Stomach (tissue), 9 donors: Measurements from ENCODE around the gene LRFN3. TPM values are rescaled to one million over a fixed set of nuclear protein-coding genes. Genes with fewer than 3 reads are reported as not detected.

Source experiments
- DNase-seq, 2 donors: peaks; one replicate each; pipeline versions ENCODE4 v3.0.0 to v3.0.0-alpha.2; 2013 to 2019
- H3K27ac ChIP-seq, 5 donors: fragments of 200-600 bp in 4 of 5; sonication (generic) in 4 of 5; one replicate each; pipeline ENCODE4 v1.5.1; 2013 to 2019; ENCODE audit warnings: mild to moderate bottlenecking in 1 of 5, moderate library complexity in 1 of 5
- H3K27me3 ChIP-seq, 3 donors: fragments of 200-600 bp; sonication (generic); one replicate each; pipeline ENCODE4 v1.5.1; 2017 to 2019; ENCODE audit warnings: mixed run types in 1 of 3
- H3K36me3 ChIP-seq, 4 donors: fragments of 200-600 bp; sonication (generic); 1 replicate in 3 of 4; 2 replicates in 1 of 4; pipeline ENCODE4 v1.5.1; 2016 to 2019
- H3K4me1 ChIP-seq, 4 donors: fragments of 200-600 bp; sonication (generic); one replicate each; pipeline ENCODE4 v1.5.1; 2016 to 2019
- H3K4me3 ChIP-seq, 4 donors: fragments of 200-600 bp; sonication (generic) in 3 of 4; one replicate each; pipeline ENCODE4 v1.5.1; 2016 to 2019; ENCODE audit warnings: mild to moderate bottlenecking in 1 of 4
- H3K9me3 ChIP-seq, 4 donors: fragments of 200-600 bp; sonication (generic); one replicate each; pipeline ENCODE4 v1.5.1; 2016 to 2019
- CTCF ChIP-seq, 7 experiments: fragments of 450-650 bp in 4 of 7; fragments of 200-600 bp in 3 of 7; sonication (generic) in 3 of 7; IDR thresholded peaks; one replicate each; pipeline ENCODE4 v1.5.1; 2016 to 2019; ENCODE audit warnings: antibody characterized with exemption in 7 of 7, control low read depth in 2 of 7, mild to moderate bottlenecking in 1 of 7
- EP300 ChIP-seq: sonication (generic); formaldehyde crosslinking; IDR thresholded peaks from one replicate; pipeline ENCODE4 v1.6.1; 2017; ENCODE audit warnings: antibody characterized with exemption
- POLR2A ChIP-seq, 4 donors: fragments of 450-650 bp; IDR thresholded peaks; one replicate each; pipeline ENCODE4 v1.6.1; 2016; ENCODE audit warnings: antibody characterized with exemption in 4 of 4, control low read depth in 2 of 4, mild to moderate bottlenecking in 1 of 4, moderate library complexity in 1 of 4
- POLR2AphosphoS5 ChIP-seq, 3 donors: sonication (generic); formaldehyde crosslinking; IDR thresholded peaks; one replicate each; pipeline ENCODE4 v1.6.1; 2016; ENCODE audit warnings: antibody characterized with exemption in 3 of 3
- WGBS, 5 donors: extraction: QIAGEN DNeasy Blood & Tissue Kit in 3 of 5; methylation state at CpG; one replicate each; pipeline versions ENCODE4 v1.1.5 to v1.1.7; 2013 to 2018; 5-methylcytosine and 5-hydroxymethylcytosine counted together
- intact Hi-C: fragments of 100-400 bp; cut with DNase I; formaldehyde crosslinking; loops from one replicate; pipeline ENCODE4 v1.15.1; 2023; ENCODE audit warnings: low total_unique reads
- polyA plus RNA-seq, 3 donors: library from polyadenylated mRNA; stranded (reverse); fragments of 200-250 nt; gene quantifications; one replicate each; pipeline ENCODE4 v1.2.3, GENCODE V29; 2013
- total RNA-seq, 5 donors: library from RNA; depleted of rRNA; stranded (reverse); fragments of >200 nt; gene quantifications; one replicate each; pipeline versions ENCODE4 v1.1.0 to v1.2.3, GENCODE V29; 2014 to 2016
- donor health status: healthy with polysubstance abuse.
- donor health status: Bipolar disorder and iron deficiency.
- donor health status: healthy.

Gene LRFN3
- total and polyA plus RNA-seq, 8 donors, result 0.73 to 48.1 (median 3.5) TPM

GRCh38 chr19:35937345-35938281 lies 1.4 kb downstream of the LRFN3 start:
- TF ChIP-seq EP300, result no peak
- TF ChIP-seq POLR2A (IDR thresholded peaks at IDR 0.05), result no peak
- TF ChIP-seq CTCF (IDR thresholded peaks at IDR 0.05), result no peak
- TF ChIP-seq POLR2AphosphoS5 (IDR thresholded peaks at IDR 0.05), result no peak
- DNase-seq, result no peak
- 40 to 47% (median 42%) methylated on average over 12 to 14 of the region's 14 CpGs for WGBS, 5 donors
- intact Hi-C loops, result no loop called here
- H3K36me3 ChIP-seq, result peaks cover 18 to 41% (median 35%) of the 10 kb centered on the region in 4 donors
- no peaks in the 10 kb centered on the region for H3K9me3 ChIP-seq
- peaks cover 0 to 5% (median 0%) of the 10 kb centered on the region in 3 donors for H3K27me3 ChIP-seq
- peak overlapping the region; percentile 68 to 83 (median 78) for H3K4me3 ChIP-seq
- peaks cover 25 to 45% (median 33%) of the 10 kb centered on the region in 4 donors for H3K4me1 ChIP-seq
- H3K27ac ChIP-seq, result peak overlapping the region in 4 of 5 donors; percentile 84 to 92 (median 88)

- 70 to 82% (median 78%) methylated on average over 13 of the region's 13 CpGs for WGBS, 5 donors
- H3K4me1 ChIP-seq, result peaks cover 25 to 45% (median 33%) of the 10 kb centered on the region in 4 donors
- TF ChIP-seq POLR2A (IDR thresholded peaks at IDR 0.05) (no peak), CTCF (IDR thresholded peaks at IDR 0.05) (no peak), POLR2AphosphoS5 (IDR thresholded peaks at IDR 0.05) (no peak), EP300 (no peak)
- peak overlapping the region in 1 of 5 donors; percentile 92 for H3K27ac ChIP-seq
- peak overlapping the region in 2 of 4 donors; percentile 68 to 82 for H3K4me3 ChIP-seq
- intact Hi-C loops, result no loop called here
- H3K27me3 ChIP-seq, result peaks cover 0 to 5% (median 0%) of the 10 kb centered on the region in 3 donors
- H3K9me3 ChIP-seq, result no peaks in the 10 kb centered on the region
- peaks cover 18 to 47% (median 38%) of the 10 kb centered on the region in 4 donors for H3K36me3 ChIP-seq
- DNase-seq, result no peak
Observed at GRCh38 chr19:35938282-35939224, 2.4 kb downstream of the LRFN3 start.

- H3K4me3 ChIP-seq, result no peak overlapping the region
- peaks cover 18 to 56% (median 46%) of the 10 kb centered on the region in 4 donors for H3K36me3 ChIP-seq
- H3K4me1 ChIP-seq, result peaks cover 25 to 45% (median 33%) of the 10 kb centered on the region in 4 donors
- H3K27ac ChIP-seq, result no peak overlapping the region
- intact Hi-C loops, result no loop called here
- 86 to 94% (median 93%) methylated on average over 32 to 55 of the region's 55 CpGs for WGBS, 5 donors
- DNase-seq, result no peak
- H3K9me3 ChIP-seq, result no peaks in the 10 kb centered on the region
- TF ChIP-seq CTCF (IDR thresholded peaks at IDR 0.05) (no peak), POLR2AphosphoS5 (IDR thresholded peaks at IDR 0.05) (no peak), EP300 (no peak), POLR2A (IDR thresholded peaks at IDR 0.05) (no peak)
- peaks cover 0 to 5% (median 0%) of the 10 kb centered on the region in 3 donors for H3K27me3 ChIP-seq
Observed at GRCh38 chr19:35939307-35940077, 3.3 kb downstream of the LRFN3 start.
